NCI-H226 (cell line): ENCODE data around the gene AIM2.
"Not testable (repeated sequence)": the region's sequence is repeated elsewhere in the genome, so short reads cannot be mapped to it uniquely, and the experiment has no call there.

ENCODE experiments used
- DNase-seq: peaks from one replicate; pipeline ENCODE4 v3.0.0-alpha.2; 2015

Gene AIM2

GRCh38 chr1:159079525-159079924 is 3.0 kb upstream of the AIM2 start:
- no peak for DNase-seq

- no peak for DNase-seq
Observed at GRCh38 chr1:159077120-159077961, 775 bp upstream of the AIM2 start.

GRCh38 chr1:159071970-159072582 is 4.5 kb downstream of the AIM2 start:
- peak; percentile 14 for DNase-seq

- no peak for DNase-seq
Observed at GRCh38 chr1:159068886-159069285, 7.7 kb downstream of the AIM2 start.

GRCh38 chr1:159067699-159068621 is 8.6 kb downstream of the AIM2 start:
- no peak for DNase-seq

- DNase-seq, result no peak
Observed at GRCh38 chr1:159066108-159066507, 10.5 kb downstream of the AIM2 start.

DNA sequence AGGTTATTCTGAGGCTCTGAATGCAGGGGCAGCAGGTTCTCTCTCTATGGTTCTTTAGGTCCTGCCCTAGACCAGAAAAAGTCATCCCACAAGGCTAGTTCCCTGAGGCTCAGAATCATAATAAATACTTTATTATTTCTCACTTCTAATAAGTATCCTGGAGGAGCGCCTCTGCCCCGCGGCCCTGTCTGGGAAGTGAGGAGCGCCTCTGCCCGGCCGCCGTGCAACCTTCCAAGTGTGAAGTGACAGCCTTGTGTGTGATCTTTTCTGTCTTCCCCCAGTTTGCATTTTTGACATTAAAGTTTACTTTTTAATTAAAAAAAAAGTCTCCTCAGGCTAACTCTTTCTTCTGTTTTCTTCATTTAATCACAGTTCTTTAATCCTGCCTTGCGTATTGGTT is 11.5 kb downstream of the AIM2 start:
- no peak for DNase-seq

DNA sequence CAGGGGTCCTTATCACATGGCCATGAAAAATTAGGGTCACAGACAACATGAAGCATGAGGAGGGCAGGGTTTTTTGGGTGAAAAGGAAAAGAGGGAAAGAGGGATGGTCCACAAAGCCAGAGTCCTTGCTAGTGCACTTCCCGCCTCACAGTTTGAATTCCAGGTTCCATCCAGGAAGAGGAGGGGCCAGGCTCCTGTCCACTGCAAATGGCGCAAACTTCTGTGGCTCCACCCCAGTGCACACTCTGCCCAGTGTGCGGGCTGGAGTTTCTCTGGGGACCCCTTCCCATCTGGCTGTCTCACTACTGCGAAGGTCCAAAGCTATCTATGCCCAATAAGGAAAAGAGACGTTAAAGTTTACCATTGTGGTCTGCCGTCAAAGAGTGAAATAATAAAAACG is 17.8 kb downstream of the AIM2 start:
- DNase-seq, result no peak

DNA sequence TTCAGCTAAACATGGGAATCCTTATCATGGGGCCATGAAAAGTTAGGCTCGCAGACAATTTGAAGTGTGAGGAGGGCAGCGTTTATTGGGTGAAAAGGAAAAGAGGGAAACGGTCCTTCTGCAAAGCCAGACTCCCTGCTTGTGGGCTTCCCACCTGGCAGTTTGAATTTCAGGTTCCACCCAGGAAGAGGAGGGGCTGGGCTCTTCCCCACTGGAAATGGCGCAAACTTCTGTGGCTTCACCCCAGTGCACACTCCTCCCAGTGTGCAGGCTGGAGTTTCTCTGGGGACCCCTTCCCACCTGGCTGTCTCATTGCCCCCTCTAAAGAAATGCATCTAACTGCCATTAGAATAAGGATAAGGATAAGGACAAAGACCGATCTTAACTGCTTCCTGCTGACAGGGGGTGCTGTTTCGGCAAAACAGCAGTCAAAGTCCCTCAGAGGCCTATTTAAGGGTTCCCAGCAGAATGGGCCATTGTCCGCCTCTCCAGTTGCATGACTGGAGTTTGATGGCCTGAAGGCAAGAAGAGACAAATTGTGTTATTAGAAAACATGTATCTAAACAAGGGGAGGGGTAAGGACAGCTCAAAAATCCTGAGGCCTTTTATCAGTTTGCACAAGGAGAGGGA is 20.4 kb downstream of the AIM2 start:
- no peak for DNase-seq

DNA sequence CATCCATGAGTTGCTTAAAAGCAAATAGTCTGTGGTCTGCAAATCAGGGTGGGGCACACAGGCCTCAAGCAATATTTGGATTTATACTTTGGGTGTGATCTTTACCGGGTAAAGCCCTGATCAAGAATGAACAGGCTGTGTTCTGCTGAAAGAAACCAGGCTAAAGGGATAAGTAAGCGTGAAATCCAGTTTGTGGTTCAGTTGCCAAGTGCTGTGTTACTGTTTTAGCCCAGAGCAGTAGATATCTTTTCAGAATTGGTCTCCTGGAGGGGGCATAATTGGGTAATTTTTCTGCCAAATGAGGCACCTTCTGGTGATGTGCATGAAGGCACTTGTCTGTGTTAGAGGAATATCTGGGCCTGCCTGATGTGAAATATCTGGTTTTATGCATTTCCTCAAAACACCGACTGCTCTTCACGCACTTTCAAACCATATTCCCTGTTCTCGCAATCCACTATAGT is 21.4 kb downstream of the AIM2 start:
- no peak for DNase-seq

DNA sequence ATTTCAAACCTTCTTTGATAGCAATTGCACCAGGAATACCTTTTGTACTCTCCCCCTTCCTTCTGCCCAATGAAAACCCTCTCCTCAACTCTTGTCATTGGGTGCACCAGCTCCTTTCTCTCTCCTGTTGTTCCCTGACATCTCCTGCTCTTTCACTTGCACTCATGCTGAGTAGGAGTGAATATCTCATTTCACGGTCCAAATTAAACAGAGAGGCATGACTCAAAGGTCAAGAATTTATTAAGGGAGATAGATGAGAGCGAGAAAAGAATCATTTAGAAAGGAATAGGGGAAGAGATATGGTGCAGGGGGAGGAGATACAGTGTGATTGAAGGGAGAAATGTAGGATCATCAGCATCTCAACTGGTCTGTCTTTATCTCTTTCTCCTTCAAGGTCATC is 22.1 kb downstream of the AIM2 start:
- DNase-seq, result peak; percentile 58

- DNase-seq, result no peak
Observed at GRCh38 chr1:159051436-159051835, 25.1 kb downstream of the AIM2 start.

DNA sequence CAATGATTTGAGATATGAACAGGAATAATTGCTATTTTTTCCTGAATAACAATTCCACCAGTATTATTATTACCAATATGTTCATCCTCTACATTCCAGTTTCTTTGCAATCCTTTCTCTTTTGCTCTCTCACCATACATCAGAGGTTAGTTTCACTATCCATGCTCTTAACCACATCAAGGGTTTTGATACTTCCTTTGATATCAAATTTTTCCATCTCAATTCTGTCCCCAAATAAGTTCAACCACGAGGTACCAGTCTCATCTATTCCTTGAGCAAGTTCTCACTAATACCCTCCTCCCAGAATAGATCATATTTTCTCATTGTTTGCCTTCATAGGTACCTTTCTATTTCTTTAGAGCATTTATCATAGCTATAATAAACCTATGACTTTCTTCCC is 30.1 kb downstream of the AIM2 start:
- DNase-seq, result not testable (repeated sequence)

- no peak for DNase-seq
Observed at GRCh38 chr1:159040893-159041724, 35.5 kb downstream of the AIM2 start.

- DNase-seq, result peak; percentile 37
Observed at GRCh38 chr1:159040206-159040605, 36.4 kb downstream of the AIM2 start.

- DNase-seq, result no peak
Observed at GRCh38 chr1:159030877-159031447, 45.6 kb downstream of the AIM2 start.

- DNase-seq, result no peak
Observed at GRCh38 chr1:159030311-159030710, 46.3 kb downstream of the AIM2 start.

DNA sequence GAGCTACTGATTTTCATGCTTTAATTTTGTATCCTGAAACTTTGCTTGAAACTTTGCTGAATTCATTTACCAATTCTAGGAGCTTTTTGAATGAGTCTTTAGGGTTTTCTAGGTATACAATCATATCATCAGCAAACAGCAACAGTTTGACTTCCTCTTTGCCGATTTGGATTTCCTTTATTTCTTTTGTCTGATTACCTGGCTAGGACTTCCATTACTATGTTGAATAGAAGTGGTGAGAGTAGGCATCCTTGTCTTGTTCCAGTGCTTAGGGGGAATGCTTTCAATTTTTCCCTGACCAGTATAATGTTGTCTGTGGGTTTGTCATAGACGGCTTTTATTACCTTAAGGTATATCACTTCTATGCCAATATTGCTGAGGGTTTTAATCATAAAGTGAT is 49.7 kb downstream of the AIM2 start:
- not testable (repeated sequence) for DNase-seq

DNA sequence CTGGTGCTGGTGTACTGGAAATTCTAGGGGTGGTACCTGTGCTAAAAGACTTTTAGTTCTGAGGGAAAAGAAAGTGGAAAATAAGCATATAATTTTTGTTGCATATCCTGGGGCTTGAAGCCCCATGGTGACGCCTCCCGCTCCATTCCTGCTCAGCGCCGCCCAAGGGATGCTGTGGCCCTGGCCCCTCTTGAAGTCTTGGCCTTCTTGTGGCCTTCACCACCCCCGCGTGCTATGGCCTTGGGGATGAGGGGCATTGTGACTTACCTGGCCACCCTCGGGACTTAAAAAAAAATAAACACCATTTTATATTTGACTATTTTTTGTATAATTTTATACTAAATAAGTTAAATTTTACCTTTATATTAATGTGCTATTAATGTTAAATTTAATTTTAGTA is 51.5 kb downstream of the AIM2 start:
- DNase-seq, result no peak

- no peak for DNase-seq
Observed at GRCh38 chr1:159023723-159024122, 52.8 kb downstream of the AIM2 start.

GRCh38 chr1:159015440-159015909 is 61.1 kb downstream of the AIM2 start:
- peak; percentile 84 for DNase-seq
